ENCODE measurements around the gene XRCC2. TPM values are rescaled to one million over a fixed set of nuclear protein-coding genes. Genes with fewer than 3 reads are reported as not detected.
"Not testable (repeated sequence)": the region's sequence is repeated elsewhere in the genome, so short reads cannot be mapped to it uniquely, and the experiment has no call there.

XRCC2 gene
- total RNA-seq = under 1 TPM; 0.14 to 0.49 TPM

DNA sequence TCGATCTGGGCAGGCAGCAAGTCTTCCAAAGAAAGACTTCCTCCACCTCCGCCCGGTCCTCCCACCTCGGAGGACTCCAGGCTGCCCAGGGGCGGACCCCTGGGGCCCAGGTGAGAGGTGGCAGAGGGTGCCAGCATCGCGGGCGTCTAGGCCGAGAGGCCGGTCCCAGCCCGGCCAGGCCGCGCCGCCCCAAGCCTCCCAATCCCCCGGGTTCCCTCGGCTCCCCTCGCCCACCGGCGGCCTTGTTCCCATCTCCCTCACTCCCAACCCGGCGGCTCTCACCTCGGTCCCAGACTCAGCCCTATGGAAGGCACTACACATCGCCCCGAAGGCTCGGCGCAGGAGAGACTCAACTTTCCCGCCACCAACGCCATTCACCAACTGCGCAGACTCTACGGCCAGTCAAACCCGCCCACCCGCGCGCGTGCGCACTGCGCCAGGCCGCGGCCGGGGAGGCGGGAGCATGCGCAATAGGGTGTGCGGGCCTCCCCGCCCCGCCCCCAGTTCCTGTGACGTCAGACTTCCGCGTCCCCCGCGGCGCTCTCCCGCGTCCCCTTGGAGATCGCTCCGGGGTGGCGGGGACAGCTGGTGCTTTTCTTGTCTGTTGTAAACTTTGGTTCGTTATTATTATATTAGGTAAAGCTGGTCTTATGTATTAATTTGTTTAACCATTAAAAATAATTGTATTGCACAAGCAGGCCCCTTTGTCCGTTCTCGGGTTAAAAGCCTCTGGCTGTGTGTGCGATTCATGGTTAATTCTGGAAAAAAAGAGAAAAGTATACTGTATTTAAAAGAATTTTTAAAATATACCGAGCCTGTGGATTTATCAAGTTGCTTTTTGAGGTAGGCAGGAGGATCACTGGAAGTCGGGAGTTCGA, at the start of gene XRCC2:
XRCC2 (minus strand) TSS at position 383 of the 878 bp plus-strand sequence; CDS start at position 321, 62 bp downstream.
- H3K4me1 ChIP-seq (ENCODE audit: control insufficient read depth in 1 of 2, low read depth in 2 of 2) = peaks cover 3 to 8% of the 10 kb centered on the region in 2 donors
- H3K9me3 ChIP-seq = no peaks in the 10 kb centered on the region
- no peaks in the 10 kb centered on the region for H3K36me3 ChIP-seq
- H3K27me3 ChIP-seq (replicated peaks; ENCODE audit: insufficient read depth) = no peaks in the 10 kb centered on the region
- DNase-seq (ENCODE audit: low spot score) (peak; percentile 60), ATAC-seq (ENCODE audit: insufficient number of reproducible peaks, low FRiP score, low read depth) (peak; percentile 97)
- peak within 1 kb of the TSS in 1 of 2 donors; percentile 56 for H3K27ac ChIP-seq
- peak within 1 kb of the TSS; percentile 71 for H3K4me3 ChIP-seq
- TF ChIP-seq, protein P1, sequence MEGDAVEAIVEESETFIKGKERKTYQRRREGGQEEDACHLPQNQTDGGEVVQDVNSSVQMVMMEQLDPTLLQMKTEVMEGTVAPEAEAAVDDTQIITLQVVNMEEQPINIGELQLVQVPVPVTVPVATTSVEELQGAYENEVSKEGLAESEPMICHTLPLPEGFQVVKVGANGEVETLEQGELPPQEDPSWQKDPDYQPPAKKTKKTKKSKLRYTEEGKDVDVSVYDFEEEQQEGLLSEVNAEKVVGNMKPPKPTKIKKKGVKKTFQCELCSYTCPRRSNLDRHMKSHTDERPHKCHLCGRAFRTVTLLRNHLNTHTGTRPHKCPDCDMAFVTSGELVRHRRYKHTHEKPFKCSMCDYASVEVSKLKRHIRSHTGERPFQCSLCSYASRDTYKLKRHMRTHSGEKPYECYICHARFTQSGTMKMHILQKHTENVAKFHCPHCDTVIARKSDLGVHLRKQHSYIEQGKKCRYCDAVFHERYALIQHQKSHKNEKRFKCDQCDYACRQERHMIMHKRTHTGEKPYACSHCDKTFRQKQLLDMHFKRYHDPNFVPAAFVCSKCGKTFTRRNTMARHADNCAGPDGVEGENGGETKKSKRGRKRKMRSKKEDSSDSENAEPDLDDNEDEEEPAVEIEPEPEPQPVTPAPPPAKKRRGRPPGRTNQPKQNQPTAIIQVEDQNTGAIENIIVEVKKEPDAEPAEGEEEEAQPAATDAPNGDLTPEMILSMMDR (IDR thresholded peaks at IDR 0.05) = no peak

DNA sequence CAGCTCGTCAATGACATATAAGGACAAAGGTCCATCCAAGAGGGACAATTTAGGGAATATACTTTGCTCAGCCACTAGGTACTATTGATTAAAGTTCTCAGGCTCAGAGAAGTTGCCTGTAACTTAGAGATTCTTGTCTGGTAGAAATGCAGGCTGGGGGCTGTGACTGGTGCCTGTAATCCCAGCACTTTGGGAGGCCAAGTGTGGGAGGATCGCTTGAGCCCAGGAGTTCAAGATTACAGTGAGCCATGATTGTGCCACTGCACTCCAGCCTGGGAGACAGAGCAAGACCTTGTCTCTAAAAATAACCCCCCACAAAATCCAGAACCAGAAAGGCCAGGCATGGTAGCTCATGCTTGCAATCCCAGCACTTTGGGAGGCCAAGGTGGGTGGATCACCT, 47.4 kb upstream of the XRCC2 start:
- H3K9me3 ChIP-seq = no peaks in the 10 kb centered on the region
- TF ChIP-seq, protein P1 (IDR thresholded peaks at IDR 0.05) = no peak
- no peaks in the 10 kb centered on the region for H3K36me3 ChIP-seq
- no peak overlapping the region for H3K4me3 ChIP-seq
- no peaks in the 10 kb centered on the region for H3K27me3 ChIP-seq (replicated peaks; ENCODE audit: insufficient read depth)
- no peaks in the 10 kb centered on the region for H3K4me1 ChIP-seq (ENCODE audit: control insufficient read depth in 1 of 2, low read depth in 2 of 2)
- no peak for DNase-seq (ENCODE audit: low spot score)
- no peak for ATAC-seq (ENCODE audit: insufficient number of reproducible peaks, low FRiP score, low read depth)
- no peak overlapping the region for H3K27ac ChIP-seq

DNA sequence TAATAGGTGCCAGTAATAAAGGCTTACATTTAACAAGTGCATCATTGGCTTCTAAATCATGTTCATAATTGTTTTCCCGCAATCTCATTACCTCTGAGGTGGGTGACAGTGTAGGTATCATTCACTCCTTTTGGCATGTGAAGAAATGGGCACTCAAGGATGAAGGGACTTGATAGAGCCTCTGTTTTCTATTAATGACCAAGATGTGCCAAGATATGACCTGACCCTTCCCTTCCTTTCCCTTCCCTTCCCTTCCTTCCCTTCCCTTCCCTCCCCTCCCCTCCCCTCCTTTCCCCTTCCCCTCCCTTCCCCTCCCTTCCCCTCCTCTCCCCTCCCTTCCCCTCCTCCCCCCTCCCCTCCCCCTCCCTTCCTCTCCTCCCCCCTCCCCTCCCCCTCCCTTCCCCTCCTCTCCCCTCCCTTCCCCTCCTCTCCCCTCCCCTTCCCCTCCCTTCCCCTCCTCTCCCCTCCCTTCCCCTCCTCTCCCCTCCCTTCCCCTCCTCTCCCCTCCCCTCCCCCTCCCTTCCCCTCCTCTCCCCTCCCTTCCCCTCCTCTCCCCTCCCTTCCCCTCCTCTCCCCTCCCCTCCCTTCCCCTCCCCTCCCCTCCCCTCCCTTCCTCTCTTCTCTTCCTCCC, 36.6 kb upstream of the XRCC2 start:
- H3K27me3 ChIP-seq (replicated peaks; ENCODE audit: insufficient read depth) = not testable (repeated sequence)

DNA sequence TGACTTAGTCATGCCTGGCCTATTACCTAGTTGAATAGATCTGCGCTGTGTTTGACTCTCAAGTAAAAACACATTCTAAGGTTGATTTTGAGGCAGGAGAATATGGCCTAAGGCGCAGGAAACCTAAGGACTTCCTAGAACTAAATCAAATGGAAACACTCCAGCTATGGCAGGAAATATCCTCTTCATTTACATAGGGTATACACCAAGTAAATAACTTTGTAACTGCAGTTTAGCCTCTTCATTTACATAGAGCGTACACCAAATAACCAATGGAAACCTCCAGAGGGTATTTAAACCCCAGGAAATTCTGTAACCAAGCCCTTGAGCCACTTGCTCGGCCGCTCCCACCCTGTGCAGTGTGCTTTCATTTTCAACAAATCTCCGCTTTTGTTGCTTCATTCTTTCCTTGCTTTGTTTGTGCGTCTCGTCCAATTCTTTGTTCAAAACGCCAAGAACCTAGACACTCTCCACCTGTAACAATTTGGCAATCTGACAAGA, 35.6 kb upstream of the XRCC2 start:
- no peak for ATAC-seq (ENCODE audit: insufficient number of reproducible peaks, low FRiP score, low read depth)

More for the DNA sequence above, 36.6 kb upstream of the XRCC2 start:
- not testable (repeated sequence) for ATAC-seq (ENCODE audit: insufficient number of reproducible peaks, low FRiP score, low read depth); H3K4me1 ChIP-seq (ENCODE audit: control insufficient read depth in 1 of 2, low read depth in 2 of 2); H3K9me3 ChIP-seq; H3K4me3 ChIP-seq; DNase-seq (ENCODE audit: low spot score); H3K27ac ChIP-seq; H3K36me3 ChIP-seq

DNA sequence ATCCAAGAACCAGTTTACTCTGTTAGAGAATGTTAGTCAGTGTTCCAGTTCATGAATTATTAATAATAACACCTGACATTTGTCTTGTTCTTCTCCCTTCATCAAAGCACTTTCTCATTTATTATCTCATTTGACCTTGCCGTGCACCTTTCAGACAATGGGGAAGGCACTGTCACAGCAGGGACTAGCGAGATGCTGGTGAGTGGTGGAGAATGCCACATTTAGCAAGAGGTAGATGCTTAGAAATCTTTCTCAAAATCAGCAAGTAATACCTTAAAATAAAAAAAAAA, 34.2 kb upstream of the XRCC2 start:
- no peaks in the 10 kb centered on the region for H3K27me3 ChIP-seq (replicated peaks; ENCODE audit: insufficient read depth)
- ATAC-seq (ENCODE audit: insufficient number of reproducible peaks, low FRiP score, low read depth) = no peak
- no peak overlapping the region for H3K27ac ChIP-seq
- H3K4me3 ChIP-seq = no peak overlapping the region
- no peaks in the 10 kb centered on the region for H3K36me3 ChIP-seq
- DNase-seq (ENCODE audit: low spot score) = no peak
- TF ChIP-seq, protein P1 (IDR thresholded peaks at IDR 0.05) = no peak
- H3K4me1 ChIP-seq (ENCODE audit: control insufficient read depth in 1 of 2, low read depth in 2 of 2) = no peaks in the 10 kb centered on the region
- H3K9me3 ChIP-seq = peaks cover 5% of the 10 kb centered on the region

More for the DNA sequence above, 35.6 kb upstream of the XRCC2 start:
- no peaks in the 10 kb centered on the region for H3K9me3 ChIP-seq
- H3K4me3 ChIP-seq = no peak overlapping the region
- no peak for DNase-seq (ENCODE audit: low spot score)
- TF ChIP-seq, protein P1 (IDR thresholded peaks at IDR 0.05) = no peak
- H3K4me1 ChIP-seq (ENCODE audit: control insufficient read depth in 1 of 2, low read depth in 2 of 2) = no peaks in the 10 kb centered on the region
- H3K36me3 ChIP-seq = no peaks in the 10 kb centered on the region
- H3K27me3 ChIP-seq (replicated peaks; ENCODE audit: insufficient read depth) = no peaks in the 10 kb centered on the region
- H3K27ac ChIP-seq = no peak overlapping the region
